T-helper 9 cell (primary cell): Measurements from ENCODE around the gene ASZ1.

Experiments
- DNase-seq: peaks from one replicate; pipeline ENCODE4 v3.0.0-alpha.2; 2020

The ASZ1 gene

GRCh38 chr7:117401293-117402002 lies 25.8 kb downstream of the ASZ1 start:
- no peak for DNase-seq

- DNase-seq = no peak
These were observed 27.4 kb downstream of the ASZ1 start for GRCh38 chr7:117399820-117400422.

GRCh38 chr7:117395743-117396142 lies 31.6 kb downstream of the ASZ1 start:
- no peak for DNase-seq

GRCh38 chr7:117393781-117394180 lies 33.5 kb downstream of the ASZ1 start:
- DNase-seq = no peak

DNA sequence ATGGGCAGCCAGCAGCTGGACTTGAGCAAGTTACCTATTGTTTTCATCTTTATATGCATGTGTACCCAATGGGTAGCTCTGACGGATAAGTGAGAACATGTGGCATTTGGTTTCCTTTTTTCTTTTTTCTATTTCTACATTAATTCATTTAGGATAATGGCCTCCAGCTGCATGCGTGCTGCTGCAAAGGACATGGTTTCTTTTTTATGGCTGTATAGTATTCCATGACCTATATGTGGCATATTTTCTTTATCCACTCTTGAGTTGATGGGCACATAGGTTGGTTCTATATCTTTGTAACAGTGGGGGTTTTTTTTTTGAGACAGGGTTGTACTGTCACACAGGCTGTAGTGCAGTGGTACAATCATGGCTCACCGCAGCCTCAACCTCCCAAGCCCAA lies 37.4 kb downstream of the ASZ1 start:
- DNase-seq = no peak

DNA sequence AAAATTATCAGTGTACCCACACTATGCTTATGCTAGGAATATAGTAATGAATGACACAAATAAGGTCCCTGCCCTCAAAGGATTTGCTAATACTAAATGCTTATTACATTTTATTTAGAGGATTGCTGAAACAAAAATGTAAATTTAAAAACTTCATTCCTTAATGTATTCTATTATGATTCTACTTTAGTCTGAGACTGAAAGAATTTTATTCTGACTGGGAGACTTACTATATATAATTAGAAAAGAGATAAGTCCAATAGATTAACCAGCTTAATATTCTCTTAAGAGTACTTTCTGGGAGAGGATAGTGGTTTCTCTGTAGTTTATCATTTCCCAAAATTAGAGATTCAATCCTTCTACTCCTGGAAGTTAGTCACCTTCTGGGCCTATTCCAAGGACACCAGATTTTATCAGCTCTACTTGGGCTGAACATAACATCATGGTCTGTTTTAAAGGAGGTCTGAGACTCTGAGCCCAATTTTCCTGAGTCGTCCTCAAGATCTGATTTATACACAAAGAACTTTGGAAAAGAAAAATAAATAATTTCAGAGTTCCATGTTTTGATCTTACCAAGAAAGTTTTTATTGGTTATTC lies 41.1 kb downstream of the ASZ1 start:
- DNase-seq = no peak

- no peak for DNase-seq
These were observed 41.8 kb downstream of the ASZ1 start for GRCh38 chr7:117385363-117386109.

GRCh38 chr7:117384688-117385362 lies 42.5 kb downstream of the ASZ1 start:
- no peak for DNase-seq

DNA sequence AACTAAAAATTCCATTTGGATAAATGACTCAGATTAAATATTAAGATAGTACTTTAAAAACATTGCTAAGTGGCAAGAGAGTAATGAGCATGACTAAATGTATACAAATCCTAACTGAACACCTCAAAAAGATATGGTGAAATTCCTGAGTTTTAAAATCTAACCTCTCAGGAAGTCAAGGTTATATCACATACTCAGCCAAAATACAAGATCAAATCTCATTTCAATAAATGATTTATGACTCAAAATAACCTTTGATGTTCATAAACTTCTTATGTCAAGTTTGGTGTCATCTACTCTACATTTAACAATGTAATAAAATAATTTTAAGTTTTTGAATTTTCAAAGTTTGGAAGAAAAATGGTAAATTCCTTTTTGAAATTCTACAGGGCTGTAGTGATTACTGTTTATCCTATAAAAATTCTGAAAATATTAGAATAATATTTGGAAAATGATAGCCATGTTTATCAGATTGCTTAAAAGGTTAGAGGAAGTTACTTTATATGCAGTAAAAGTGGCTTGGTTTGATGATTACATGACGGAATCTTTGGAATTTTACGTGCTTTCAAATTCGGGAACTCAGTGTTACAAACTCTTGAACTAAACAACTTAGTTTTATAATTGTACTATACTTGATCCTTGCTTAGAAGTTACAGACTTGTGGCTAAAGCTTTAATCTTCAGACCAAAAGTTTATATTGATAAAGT lies 43.7 kb downstream of the ASZ1 start:
- DNase-seq = no peak

- DNase-seq = no peak
These were observed 44.2 kb downstream of the ASZ1 start for GRCh38 chr7:117383046-117383445.

DNA sequence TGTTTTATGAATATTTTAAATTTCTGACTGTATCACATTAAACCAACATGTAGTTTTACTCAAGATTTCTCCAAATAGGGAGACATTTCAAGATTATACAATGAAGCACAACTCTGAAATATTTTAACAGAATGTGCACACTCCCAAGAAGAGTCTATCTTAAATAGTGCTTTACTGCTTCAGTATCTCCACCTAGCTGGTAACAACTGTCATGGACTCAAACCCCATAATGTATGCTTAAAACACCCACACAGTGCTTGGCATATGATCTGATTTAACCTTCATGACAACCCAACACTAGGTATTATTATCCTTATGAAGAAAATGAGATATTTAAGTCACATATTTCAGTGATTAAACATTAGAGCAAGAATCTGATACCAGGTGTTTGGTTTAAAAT lies 45.9 kb downstream of the ASZ1 start:
- DNase-seq = no peak

DNA sequence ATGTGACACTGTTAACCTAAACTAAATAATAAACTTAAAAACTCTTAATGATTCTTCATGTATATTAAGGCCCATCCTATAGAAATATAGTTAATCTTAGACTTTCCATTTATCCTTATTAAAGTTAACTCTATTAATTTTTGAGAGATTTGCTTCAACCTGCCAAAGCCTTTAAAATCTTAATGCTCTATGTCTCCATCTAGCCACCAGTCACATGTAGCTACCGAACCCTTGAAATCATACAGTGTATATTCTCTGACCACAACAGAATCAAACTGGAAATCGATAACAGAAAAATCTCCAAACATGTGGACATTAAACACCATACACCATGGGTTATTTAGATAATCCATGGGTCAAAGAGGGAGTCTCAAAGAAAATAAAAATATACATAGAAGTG lies 51.9 kb downstream of the ASZ1 start:
- DNase-seq = no peak

GRCh38 chr7:117372073-117372472 lies 55.2 kb downstream of the ASZ1 start:
- DNase-seq = no peak

GRCh38 chr7:117364339-117365080 lies 62.8 kb downstream of the ASZ1 start:
- DNase-seq = no peak

GRCh38 chr7:117362294-117362888 lies 64.9 kb downstream of the ASZ1 start:
- DNase-seq = no peak

- no peak for DNase-seq
These were observed 77.3 kb downstream of the ASZ1 start for GRCh38 chr7:117350027-117350426.

GRCh38 chr7:117349570-117349969 lies 77.7 kb downstream of the ASZ1 start:
- DNase-seq = no peak

GRCh38 chr7:117347962-117348672 lies 79.2 kb downstream of the ASZ1 start:
- no peak for DNase-seq

DNA sequence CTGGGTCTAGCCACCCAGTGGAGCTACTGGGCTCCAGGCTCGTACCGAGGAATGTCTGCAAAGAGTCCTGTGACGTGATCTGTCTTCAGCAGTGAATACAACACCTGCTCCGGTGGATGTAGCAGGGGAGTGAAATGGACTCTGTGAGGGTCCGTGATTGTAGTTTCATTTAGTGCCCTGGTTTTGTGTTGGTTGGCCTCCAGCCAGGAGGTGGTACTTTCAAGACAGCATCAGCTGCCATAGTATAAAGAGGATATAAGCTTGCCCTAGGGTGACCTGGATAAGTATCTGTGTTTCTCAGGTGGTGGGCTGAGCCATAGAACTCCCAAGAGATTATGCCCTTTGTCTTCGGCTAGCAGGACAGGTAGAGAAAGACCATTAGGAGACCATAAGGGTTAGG lies 79.8 kb downstream of the ASZ1 start:
- no peak for DNase-seq

DNA sequence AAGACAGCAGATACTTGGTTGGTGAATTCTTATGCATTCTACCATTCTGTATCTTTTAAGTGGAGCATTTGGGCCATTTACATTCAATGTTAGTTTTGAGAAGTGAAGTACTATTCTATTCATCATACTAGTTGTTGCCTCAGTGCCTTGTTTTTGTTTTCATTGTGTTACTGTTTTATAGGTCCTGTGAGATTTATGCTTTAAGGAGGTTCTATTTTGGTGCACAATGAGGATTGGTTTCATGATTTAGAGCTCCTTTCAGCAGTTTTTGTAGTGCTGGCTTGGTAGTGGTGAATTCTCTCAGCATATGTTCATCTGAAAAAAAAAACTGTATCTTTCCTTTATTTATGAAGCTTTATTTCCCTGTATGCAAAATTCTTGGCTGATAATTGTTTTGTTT lies 81.1 kb downstream of the ASZ1 start:
- DNase-seq = no peak

GRCh38 chr7:117338020-117338419 lies 89.3 kb downstream of the ASZ1 start:
- no peak for DNase-seq
